Ishikawa (cell line): Measurements from ENCODE around the gene HMGCR.

Source experiments
- CEBPB ChIP-seq: IDR thresholded peaks from 2 replicates; pipeline ENCODE4 v1.6.1; 2012
- EP300 ChIP-seq: IDR thresholded peaks from 2 replicates; pipeline ENCODE4 v1.6.1; 2012; ENCODE audit warnings: borderline replicate concordance
- FOXM1 ChIP-seq: IDR thresholded peaks from 2 replicates; pipeline ENCODE4 v1.6.1; 2012; ENCODE audit warnings: low read depth, borderline replicate concordance
- RAD21 ChIP-seq: IDR thresholded peaks from 2 replicates; pipeline ENCODE4 v1.6.1; 2012; ENCODE audit warnings: low read depth
- REST ChIP-seq: IDR thresholded peaks from 2 replicates; pipeline ENCODE4 v1.6.1; 2012; ENCODE audit warnings: low read depth, mild to moderate bottlenecking

DNA sequence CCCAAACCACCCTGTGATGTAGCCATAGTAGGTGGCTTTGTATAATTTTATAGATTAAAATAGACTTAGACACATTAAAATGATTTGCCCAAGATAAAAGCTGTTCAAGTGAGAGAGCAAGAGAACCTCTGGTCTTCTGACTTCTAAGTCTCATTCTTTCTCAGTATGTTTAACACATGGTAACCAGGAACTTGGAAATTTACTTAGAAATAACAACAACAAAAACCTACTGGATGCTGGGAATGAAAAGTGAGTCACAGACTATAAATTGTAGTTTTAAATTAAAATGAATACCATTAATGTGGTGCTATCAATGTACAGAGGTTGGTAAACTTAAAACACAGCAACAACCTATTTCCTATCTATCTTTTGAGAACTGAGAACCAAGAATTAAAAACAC, 30.4 kb downstream of the HMGCR start:
- TF ChIP-seq RAD21 (no peak), CEBPB (no peak), EP300 (no peak), REST (no peak), FOXM1 (no peak)
